Measurements from ENCODE around the gene TIAM1.

The TIAM1 gene

GRCh38 chr21:31297806-31298205 lies 46.3 kb downstream of the TIAM1 start:
- Histone ChIP-seq H3K9ac (ENCODE audit: low read depth, low read length) (no peak overlapping the region), H3K9me3 (ENCODE audit: control insufficient read depth, insufficient read depth, low read length) (no peaks in the 10 kb centered on the region), H3K36me3 (ENCODE audit: insufficient read depth, low read length) (no peaks in the 10 kb centered on the region; the same call in none of the 2 replicates), H3K4me1 (ENCODE audit: insufficient read depth, low read length) (peaks cover 12% of the 10 kb centered on the region; the same call in 1 of the 2 replicates)

GRCh38 chr21:31295676-31296075 lies 48.4 kb downstream of the TIAM1 start:
- Histone ChIP-seq H3K4me1 (ENCODE audit: insufficient read depth, low read length) (peaks cover 12% of the 10 kb centered on the region; the same call in 1 of the 2 replicates), H3K9me3 (ENCODE audit: control insufficient read depth, insufficient read depth, low read length) (no peaks in the 10 kb centered on the region), H3K36me3 (ENCODE audit: insufficient read depth, low read length) (no peaks in the 10 kb centered on the region; the same call in none of the 2 replicates), H3K9ac (ENCODE audit: low read depth, low read length) (no peak overlapping the region)

- H3K4me1 ChIP-seq (ENCODE audit: insufficient read depth, low read length): peaks cover 12% of the 10 kb centered on the region; the same call in 1 of the 2 replicates
- no peaks in the 10 kb centered on the region; the same call in none of the 2 replicates for H3K36me3 ChIP-seq (ENCODE audit: insufficient read depth, low read length)
- no peaks in the 10 kb centered on the region for H3K9me3 ChIP-seq (ENCODE audit: control insufficient read depth, insufficient read depth, low read length)
- H3K9ac ChIP-seq (ENCODE audit: low read depth, low read length): no peak overlapping the region
Observed at GRCh38 chr21:31294691-31295090, 49.4 kb downstream of the TIAM1 start.

- H3K4me1 ChIP-seq (ENCODE audit: insufficient read depth, low read length): peaks cover 12% of the 10 kb centered on the region; the same call in 1 of the 2 replicates
- no peaks in the 10 kb centered on the region for H3K9me3 ChIP-seq (ENCODE audit: control insufficient read depth, insufficient read depth, low read length)
- H3K9ac ChIP-seq (ENCODE audit: low read depth, low read length): no peak overlapping the region
- H3K36me3 ChIP-seq (ENCODE audit: insufficient read depth, low read length): no peaks in the 10 kb centered on the region; the same call in 1 of the 2 replicates
Observed at GRCh38 chr21:31293986-31294385, 50.1 kb downstream of the TIAM1 start.

GRCh38 chr21:31290765-31291164 lies 53.3 kb downstream of the TIAM1 start:
- Histone ChIP-seq H3K9ac (ENCODE audit: low read depth, low read length) (no peak overlapping the region), H3K4me1 (ENCODE audit: insufficient read depth, low read length) (peaks cover 12% of the 10 kb centered on the region; the same call in 1 of the 2 replicates), H3K9me3 (ENCODE audit: control insufficient read depth, insufficient read depth, low read length) (no peaks in the 10 kb centered on the region), H3K36me3 (ENCODE audit: insufficient read depth, low read length) (no peaks in the 10 kb centered on the region; the same call in 1 of the 2 replicates)

DNA sequence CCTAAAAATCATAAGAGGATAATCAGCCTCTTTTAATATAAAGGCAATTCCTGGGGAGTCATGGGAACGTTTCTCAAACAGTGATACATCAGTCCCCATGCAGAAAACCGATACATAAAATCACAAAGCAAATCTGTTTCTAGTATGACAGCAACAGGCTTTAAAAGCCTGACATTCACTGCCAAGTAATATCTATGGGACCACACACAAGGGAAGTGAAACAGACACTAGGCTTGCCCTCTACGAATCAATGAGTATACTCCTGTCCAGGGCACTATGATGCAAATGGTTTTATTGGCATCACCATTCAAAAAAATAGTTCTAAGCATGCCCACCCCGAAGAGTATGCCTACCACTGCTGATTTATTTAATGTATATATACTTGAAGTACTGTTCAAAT lies 54.4 kb downstream of the TIAM1 start:
- H3K9ac ChIP-seq (ENCODE audit: low read depth, low read length): no peak overlapping the region
- peaks cover 15% of the 10 kb centered on the region for H3K4me1 ChIP-seq (ENCODE audit: insufficient read depth, low read length)
- no peaks in the 10 kb centered on the region for H3K9me3 ChIP-seq (ENCODE audit: control insufficient read depth, insufficient read depth, low read length)
- no peaks in the 10 kb centered on the region; the same call in 1 of the 2 replicates for H3K36me3 ChIP-seq (ENCODE audit: insufficient read depth, low read length)

GRCh38 chr21:31288191-31288590 lies 55.9 kb downstream of the TIAM1 start:
- H3K9ac ChIP-seq (ENCODE audit: low read depth, low read length): no peak overlapping the region
- H3K4me1 ChIP-seq (ENCODE audit: insufficient read depth, low read length): peaks cover 13% of the 10 kb centered on the region
- no peaks in the 10 kb centered on the region for H3K9me3 ChIP-seq (ENCODE audit: control insufficient read depth, insufficient read depth, low read length)
- H3K36me3 ChIP-seq (ENCODE audit: insufficient read depth, low read length): no peaks in the 10 kb centered on the region

DNA sequence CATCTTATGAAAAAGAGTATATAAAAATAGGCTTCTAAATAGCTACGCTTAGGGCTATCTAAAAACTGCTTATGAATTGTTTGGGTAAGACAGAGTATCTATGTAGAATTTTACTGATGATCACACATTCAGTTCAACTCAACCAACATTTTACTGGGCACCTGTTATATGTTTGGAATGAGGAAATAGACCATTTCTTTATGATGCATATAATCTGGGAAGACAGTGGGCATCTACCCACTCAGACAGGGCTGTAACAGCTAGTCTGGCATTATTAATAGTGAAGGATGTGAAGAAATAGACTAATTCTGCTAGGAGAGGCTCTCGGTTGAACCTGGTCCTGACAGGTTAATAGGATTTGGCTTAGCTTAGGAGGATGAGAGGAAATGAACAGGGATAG lies 56.9 kb downstream of the TIAM1 start:
- Histone ChIP-seq H3K4me1 (ENCODE audit: insufficient read depth, low read length) (peaks cover 13% of the 10 kb centered on the region), H3K9ac (ENCODE audit: low read depth, low read length) (no peak overlapping the region), H3K36me3 (ENCODE audit: insufficient read depth, low read length) (no peaks in the 10 kb centered on the region), H3K9me3 (ENCODE audit: control insufficient read depth, insufficient read depth, low read length) (no peaks in the 10 kb centered on the region)

- Histone ChIP-seq H3K4me1 (ENCODE audit: insufficient read depth, low read length) (peaks cover 13% of the 10 kb centered on the region), H3K9me3 (ENCODE audit: control insufficient read depth, insufficient read depth, low read length) (no peaks in the 10 kb centered on the region), H3K36me3 (ENCODE audit: insufficient read depth, low read length) (no peaks in the 10 kb centered on the region), H3K9ac (ENCODE audit: low read depth, low read length) (no peak overlapping the region)
Observed at GRCh38 chr21:31286621-31287020, 57.4 kb downstream of the TIAM1 start.

GRCh38 chr21:31284797-31285397 lies 59.2 kb downstream of the TIAM1 start:
- Histone ChIP-seq H3K36me3 (ENCODE audit: insufficient read depth, low read length) (no peaks in the 10 kb centered on the region), H3K4me1 (ENCODE audit: insufficient read depth, low read length) (peaks cover 13% of the 10 kb centered on the region), H3K9me3 (ENCODE audit: control insufficient read depth, insufficient read depth, low read length) (no peaks in the 10 kb centered on the region), H3K9ac (ENCODE audit: low read depth, low read length) (no peak overlapping the region)

GRCh38 chr21:31283025-31283424 lies 61.0 kb downstream of the TIAM1 start:
- H3K9ac ChIP-seq (ENCODE audit: low read depth, low read length): no peak overlapping the region
- no peaks in the 10 kb centered on the region for H3K9me3 ChIP-seq (ENCODE audit: control insufficient read depth, insufficient read depth, low read length)
- H3K36me3 ChIP-seq (ENCODE audit: insufficient read depth, low read length): no peaks in the 10 kb centered on the region
- H3K4me1 ChIP-seq (ENCODE audit: insufficient read depth, low read length): peaks cover 18% of the 10 kb centered on the region

DNA sequence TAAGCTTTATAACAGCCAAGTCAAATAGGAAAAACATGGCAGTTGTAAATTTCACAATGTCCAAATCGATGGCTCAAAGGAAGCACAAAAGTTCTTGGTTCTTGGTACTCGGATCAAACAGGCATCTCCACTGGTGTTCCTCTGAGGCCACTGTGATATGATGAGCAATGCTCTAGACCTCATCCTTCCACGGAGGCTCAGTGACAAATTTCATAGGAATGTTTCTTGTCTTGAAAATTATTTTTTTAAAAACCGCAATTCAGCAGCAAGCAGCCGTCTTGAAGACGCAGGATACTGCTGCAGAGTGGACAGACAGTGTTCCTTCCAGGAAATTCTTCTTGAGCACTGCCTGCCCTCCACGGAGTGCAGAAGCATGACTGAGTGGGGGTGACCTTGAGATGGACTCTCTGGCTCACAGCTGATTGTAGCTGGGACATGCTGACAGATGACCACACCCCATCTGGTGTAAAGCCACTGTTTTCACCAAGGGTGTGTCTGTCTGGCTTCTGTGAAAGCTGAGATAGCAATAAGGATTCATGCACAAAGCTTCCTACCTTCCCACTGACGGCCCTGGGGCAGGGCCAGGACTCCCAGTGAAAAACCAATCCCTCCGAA lies 61.9 kb downstream of the TIAM1 start:
- Histone ChIP-seq H3K36me3 (ENCODE audit: insufficient read depth, low read length) (no peaks in the 10 kb centered on the region), H3K9me3 (ENCODE audit: control insufficient read depth, insufficient read depth, low read length) (no peaks in the 10 kb centered on the region), H3K9ac (ENCODE audit: low read depth, low read length) (no peak overlapping the region), H3K4me1 (ENCODE audit: insufficient read depth, low read length) (peaks cover 18% of the 10 kb centered on the region)

GRCh38 chr21:31281561-31281960 lies 62.5 kb downstream of the TIAM1 start:
- H3K9me3 ChIP-seq (ENCODE audit: control insufficient read depth, insufficient read depth, low read length): no peaks in the 10 kb centered on the region
- H3K9ac ChIP-seq (ENCODE audit: low read depth, low read length): no peak overlapping the region
- H3K4me1 ChIP-seq (ENCODE audit: insufficient read depth, low read length): peaks cover 21% of the 10 kb centered on the region
- H3K36me3 ChIP-seq (ENCODE audit: insufficient read depth, low read length): no peaks in the 10 kb centered on the region

DNA sequence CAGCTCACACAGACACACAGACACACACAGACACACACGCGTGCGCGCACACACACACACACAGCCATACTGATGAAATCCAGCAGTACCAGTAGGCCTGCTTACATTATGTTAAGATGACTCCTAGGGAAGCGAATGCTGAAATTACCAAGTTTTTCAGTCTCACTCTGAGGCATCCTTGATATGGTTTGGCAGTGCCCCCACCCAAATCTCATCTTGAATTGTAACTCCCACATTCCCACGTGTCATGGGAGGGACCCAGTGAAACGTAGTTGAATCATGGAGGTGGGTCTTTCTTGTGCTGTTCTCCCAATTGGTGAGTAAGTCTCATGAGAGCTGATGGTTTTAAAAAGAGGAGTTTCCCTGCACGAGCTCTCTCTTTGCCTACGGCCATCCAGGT lies 64.1 kb downstream of the TIAM1 start:
- no peaks in the 10 kb centered on the region for H3K9me3 ChIP-seq (ENCODE audit: control insufficient read depth, insufficient read depth, low read length)
- no peaks in the 10 kb centered on the region for H3K36me3 ChIP-seq (ENCODE audit: insufficient read depth, low read length)
- no peak overlapping the region for H3K9ac ChIP-seq (ENCODE audit: low read depth, low read length)

GRCh38 chr21:31279214-31279613 lies 64.8 kb downstream of the TIAM1 start:
- H3K9me3 ChIP-seq (ENCODE audit: control insufficient read depth, insufficient read depth, low read length): no peaks in the 10 kb centered on the region
- H3K4me1 ChIP-seq (ENCODE audit: insufficient read depth, low read length): peaks cover 19% of the 10 kb centered on the region
- no peaks in the 10 kb centered on the region for H3K36me3 ChIP-seq (ENCODE audit: insufficient read depth, low read length)
- H3K9ac ChIP-seq (ENCODE audit: low read depth, low read length): no peak overlapping the region

More for the DNA sequence above, 64.1 kb downstream of the TIAM1 start:
- peaks cover 25% of the 10 kb centered on the region for H3K4me1 ChIP-seq (ENCODE audit: insufficient read depth, low read length)
